Neural crest cell (in vitro differentiated cells): ENCODE data around the gene GRB2. TPM values are rescaled to one million over a fixed set of nuclear protein-coding genes. Genes with fewer than 3 reads are reported as not detected.

ENCODE experiments used
- DNase-seq: peaks from one replicate; pipeline ENCODE4 v3.0.0; 2021; ENCODE audit warnings: low read depth, mixed read lengths, low spot score
- H3K27ac Mint-ChIP-seq: one replicate; pipeline ENCODE4 v1.8.0; 2021; ENCODE audit warnings: mild to moderate bottlenecking, mixed read lengths; ENCODE audit not compliant: unreplicated experiment
- H3K27me3 Mint-ChIP-seq: 2 replicates; pipeline ENCODE4 v1.8.0; 2021; ENCODE audit warnings: low read depth, mild to moderate bottlenecking, mixed read lengths
- H3K36me3 Mint-ChIP-seq: 2 replicates; pipeline ENCODE4 v1.8.0; 2021; ENCODE audit warnings: low read depth, mild to moderate bottlenecking, mixed read lengths
- H3K4me1 Mint-ChIP-seq: 2 replicates; pipeline ENCODE4 v1.8.0; 2021; ENCODE audit warnings: mixed read lengths
- H3K4me3 Mint-ChIP-seq: one replicate; pipeline ENCODE4 v1.8.0; 2021; ENCODE audit warnings: mild to moderate bottlenecking, mixed read lengths
- H3K9me3 Mint-ChIP-seq: 2 replicates; pipeline ENCODE4 v1.8.0; 2021; ENCODE audit warnings: mixed read lengths
- total RNA-seq: library from RNA; stranded (reverse); gene quantifications from 2 replicates; pipeline ENCODE4 v1.2.1, GENCODE V29; 2021
- TF ChIP-seq, protein P1 (sequence below): fragments of 200-600 bp; sonication (generic); conservative IDR thresholded peaks from 2 replicates; pipeline ENCODE4 v1.5.0; 2021; ENCODE audit warnings: antibody characterized with exemption, mild to moderate bottlenecking

The GRB2 gene
- total RNA-seq, 1 donor from 2014 or later: 79.4 TPM

DNA sequence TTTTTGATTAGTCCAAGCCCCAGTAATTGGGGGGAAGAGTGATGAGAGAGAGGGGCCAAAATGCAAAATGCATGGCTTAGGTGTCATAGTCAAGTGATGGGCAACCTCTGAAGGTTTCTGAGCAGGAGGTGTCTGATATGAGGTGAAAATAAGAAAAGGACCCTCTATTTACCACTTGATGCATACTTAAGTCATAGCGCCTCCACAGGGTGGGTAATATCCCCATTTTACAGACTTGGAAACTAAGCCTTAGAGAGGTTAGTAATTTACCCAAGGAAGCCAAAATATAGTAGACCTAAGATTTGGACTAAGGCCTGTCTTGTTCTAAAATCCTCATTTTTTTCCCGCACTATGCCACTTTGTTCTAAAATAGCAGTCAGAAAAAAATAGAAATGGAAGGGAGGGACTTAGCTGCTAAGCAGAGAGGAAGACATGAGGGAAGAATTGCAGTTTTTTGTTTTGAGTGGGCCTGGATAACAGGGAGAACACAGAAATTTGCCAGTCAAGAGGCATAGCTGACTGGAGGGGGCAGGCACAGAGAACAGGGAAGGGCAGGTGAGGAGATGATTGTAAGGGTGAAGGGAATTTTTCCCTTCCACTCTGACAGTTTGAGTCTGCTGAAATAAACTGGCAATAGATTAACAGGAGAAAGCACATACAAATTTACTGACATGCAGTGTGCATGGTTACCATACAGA is 2.3 kb upstream of the GRB2 start:
- Mint-ChIP-seq H3K36me3 (no peaks in the 10 kb centered on the region), H3K4me3 (peak overlapping the region; percentile 32), H3K27me3 (peaks cover 41% of the 10 kb centered on the region), H3K27ac (no peak overlapping the region), H3K4me1 (peaks cover 35% of the 10 kb centered on the region), H3K9me3 (no peaks in the 10 kb centered on the region)
- no peak for DNase-seq
- TF ChIP-seq, protein P1, sequence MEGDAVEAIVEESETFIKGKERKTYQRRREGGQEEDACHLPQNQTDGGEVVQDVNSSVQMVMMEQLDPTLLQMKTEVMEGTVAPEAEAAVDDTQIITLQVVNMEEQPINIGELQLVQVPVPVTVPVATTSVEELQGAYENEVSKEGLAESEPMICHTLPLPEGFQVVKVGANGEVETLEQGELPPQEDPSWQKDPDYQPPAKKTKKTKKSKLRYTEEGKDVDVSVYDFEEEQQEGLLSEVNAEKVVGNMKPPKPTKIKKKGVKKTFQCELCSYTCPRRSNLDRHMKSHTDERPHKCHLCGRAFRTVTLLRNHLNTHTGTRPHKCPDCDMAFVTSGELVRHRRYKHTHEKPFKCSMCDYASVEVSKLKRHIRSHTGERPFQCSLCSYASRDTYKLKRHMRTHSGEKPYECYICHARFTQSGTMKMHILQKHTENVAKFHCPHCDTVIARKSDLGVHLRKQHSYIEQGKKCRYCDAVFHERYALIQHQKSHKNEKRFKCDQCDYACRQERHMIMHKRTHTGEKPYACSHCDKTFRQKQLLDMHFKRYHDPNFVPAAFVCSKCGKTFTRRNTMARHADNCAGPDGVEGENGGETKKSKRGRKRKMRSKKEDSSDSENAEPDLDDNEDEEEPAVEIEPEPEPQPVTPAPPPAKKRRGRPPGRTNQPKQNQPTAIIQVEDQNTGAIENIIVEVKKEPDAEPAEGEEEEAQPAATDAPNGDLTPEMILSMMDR: no peak

- peak overlapping the region; percentile 97 for H3K4me3 Mint-ChIP-seq
- H3K36me3 Mint-ChIP-seq: no peaks in the 10 kb centered on the region
- peaks cover 26% of the 10 kb centered on the region for H3K4me1 Mint-ChIP-seq
- no peak for DNase-seq
- peaks cover 29% of the 10 kb centered on the region for H3K27me3 Mint-ChIP-seq
- no peaks in the 10 kb centered on the region for H3K9me3 Mint-ChIP-seq
- TF ChIP-seq, protein P1: no peak
- no peak overlapping the region for H3K27ac Mint-ChIP-seq
These were observed 741 bp upstream of the GRB2 start for GRCh38 chr17:75406222-75406615.

GRCh38 chr17:75404731-75405364 is 630 bp downstream of the GRB2 start:
- Mint-ChIP-seq H3K4me3 (peak overlapping the region; percentile 97), H3K27ac (peak overlapping the region; percentile 90), H3K9me3 (no peaks in the 10 kb centered on the region), H3K4me1 (peaks cover 26% of the 10 kb centered on the region), H3K36me3 (no peaks in the 10 kb centered on the region), H3K27me3 (peaks cover 19% of the 10 kb centered on the region)
- DNase-seq: no peak
- TF ChIP-seq, protein P1: no peak

- Mint-ChIP-seq H3K4me1 (peaks cover 26% of the 10 kb centered on the region), H3K36me3 (no peaks in the 10 kb centered on the region), H3K27me3 (peaks cover 16% of the 10 kb centered on the region), H3K9me3 (no peaks in the 10 kb centered on the region), H3K27ac (peak overlapping the region; percentile 90), H3K4me3 (peak overlapping the region; percentile 97)
- TF ChIP-seq, protein P1: peak; percentile 81
- peak; percentile 56 for DNase-seq
These were observed 1.2 kb downstream of the GRB2 start for GRCh38 chr17:75404223-75404730.

DNA sequence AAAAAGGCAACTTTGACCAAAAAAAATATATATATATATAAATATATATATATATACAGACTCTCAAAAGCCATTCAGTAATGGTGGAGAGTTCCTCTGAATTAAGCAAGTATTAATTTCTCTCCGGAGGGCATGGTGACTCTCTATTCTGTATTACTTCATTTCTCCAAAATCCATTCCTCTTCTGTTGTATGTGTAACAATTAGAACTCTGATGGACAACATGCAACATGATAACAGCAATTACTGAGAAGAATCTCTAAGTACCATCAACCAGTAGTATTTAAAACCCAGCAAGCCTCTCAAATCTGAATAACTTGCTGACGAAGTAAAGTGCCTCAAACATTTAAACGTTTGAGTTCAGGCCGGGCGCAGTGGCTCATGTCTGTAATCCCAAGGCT is 2.3 kb downstream of the GRB2 start:
- no peak for DNase-seq
- peaks cover 26% of the 10 kb centered on the region for H3K4me1 Mint-ChIP-seq
- peaks cover 7% of the 10 kb centered on the region for H3K27me3 Mint-ChIP-seq
- no peaks in the 10 kb centered on the region for H3K36me3 Mint-ChIP-seq
- H3K4me3 Mint-ChIP-seq: peak overlapping the region; percentile 61
- no peak overlapping the region for H3K27ac Mint-ChIP-seq
- no peaks in the 10 kb centered on the region for H3K9me3 Mint-ChIP-seq
- TF ChIP-seq, protein P1: no peak
